ENCODE results near the gene EDDM3A.

DNA sequence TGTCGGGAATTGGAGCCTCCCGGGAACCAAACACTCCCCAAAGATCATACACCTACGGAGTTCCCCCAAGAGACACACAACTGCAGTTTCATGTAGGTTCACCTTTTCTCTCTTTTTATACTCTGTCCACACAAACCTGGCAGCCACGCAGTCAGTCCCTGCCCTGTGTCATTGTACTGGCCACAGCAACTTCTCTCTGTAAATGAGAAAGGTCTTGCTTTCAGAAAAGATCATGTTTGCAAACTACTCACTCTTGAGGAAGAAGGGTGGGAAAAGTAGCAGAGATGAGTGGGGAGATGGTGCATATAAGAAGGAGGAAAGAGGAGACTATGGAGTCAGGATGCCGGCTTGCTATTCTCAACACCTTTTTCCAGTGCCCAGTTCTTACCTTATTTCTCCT is 46.8 kb upstream of the EDDM3A start:
- TF ChIP-seq CTCF (IDR thresholded peaks at IDR 0.05) = no peak
- TF ChIP-seq POLR2A (IDR thresholded peaks at IDR 0.05) = no peak
